H1 (cell line): ENCODE data around the gene IGFBP4. TPM values are rescaled to one million over a fixed set of nuclear protein-coding genes. Genes with fewer than 3 reads are reported as not detected.

Experiments used
- ATF2 ChIP-seq: IDR thresholded peaks from 2 replicates; pipeline ENCODE4 v1.6.1; 2012; ENCODE audit warnings: low read length, inconsistent platforms
- BACH1 ChIP-seq: IDR thresholded peaks from 2 replicates; pipeline ENCODE4 v1.6.1; 2012; ENCODE audit warnings: low read length, improper control_type of control experiment
- CEBPB ChIP-seq: IDR thresholded peaks from 2 replicates; pipeline ENCODE4 v1.6.1; 2012; ENCODE audit warnings: low read depth, low read length
- CTCF ChIP-seq, 3 experiments: IDR thresholded peaks; 1 replicate in 2 of 3; 2 replicates in 1 of 3; pipeline versions ENCODE4 v1.5.1 to v1.6.1; 2011; ENCODE audit warnings: low read length in 3 of 3, mild to moderate bottlenecking in 3 of 3, inconsistent platforms in 2 of 3, low read depth in 1 of 3, moderate library complexity in 1 of 3; ENCODE audit not compliant: insufficient read depth in 1 of 3; ENCODE audit errors: control extremely low read depth in 1 of 3
- EP300 ChIP-seq, 2 experiments: IDR thresholded peaks; 1 replicate in 1 of 2; 2 replicates in 1 of 2; pipeline ENCODE4 v1.6.1; 2011 to 2012; ENCODE audit warnings: low read depth in 2 of 2, low read length in 2 of 2, mild to moderate bottlenecking in 2 of 2, borderline replicate concordance in 1 of 2, inconsistent platforms in 1 of 2, moderate library complexity in 1 of 2
- EZH2 ChIP-seq: fragments of 200-600 bp; sonication (generic); IDR thresholded peaks from 2 replicates; pipeline ENCODE4 v1.7.1; 2012; ENCODE audit warnings: low read depth, mild to moderate bottlenecking, moderate library complexity, low read length, inconsistent platforms; ENCODE audit not compliant: severe bottlenecking
- FOSL1 ChIP-seq: IDR thresholded peaks from 2 replicates; pipeline ENCODE4 v1.6.1; 2011; ENCODE audit warnings: mild to moderate bottlenecking, low read depth, low read length, moderate library complexity; ENCODE audit not compliant: insufficient read depth
- GABPA ChIP-seq: IDR thresholded peaks from 2 replicates; pipeline ENCODE4 v1.6.1; 2011; ENCODE audit warnings: mild to moderate bottlenecking, low read length, moderate library complexity, borderline replicate concordance; ENCODE audit not compliant: insufficient read depth
- GTF2F1 ChIP-seq: IDR thresholded peaks from 2 replicates; pipeline ENCODE4 v1.6.1; 2012; ENCODE audit warnings: low read depth, low read length, improper control_type of control experiment, borderline replicate concordance
- HDAC2 ChIP-seq, 2 experiments: fragments of 300-600 bp in 1 of 2; sonication (generic) in 1 of 2; IDR thresholded peaks; 2 replicates each; pipeline ENCODE4 v1.6.1; 2011 to 2012; ENCODE audit warnings: low read depth in 2 of 2, low read length in 2 of 2, mild to moderate bottlenecking in 2 of 2, moderate library complexity in 2 of 2, borderline replicate concordance in 1 of 2, inconsistent platforms in 1 of 2
- KDM1A ChIP-seq: fragments of 200-600, 300-600 bp; sonication (generic); IDR thresholded peaks from 2 replicates; pipeline ENCODE4 v1.7.1; 2016; ENCODE audit warnings: mild to moderate bottlenecking, low read length, borderline replicate concordance
- KDM5A ChIP-seq: fragments of 200-600 bp; IDR thresholded peaks from 2 replicates; pipeline ENCODE4 v1.7.1; 2012; ENCODE audit warnings: mild to moderate bottlenecking, low read length, inconsistent platforms, mixed read lengths
- MAFK ChIP-seq: IDR thresholded peaks from 2 replicates; pipeline ENCODE4 v1.6.1; 2012; ENCODE audit warnings: low read depth, mild to moderate bottlenecking, improper control_type of control experiment, low read length
- PHF8 ChIP-seq: fragments of 200-600 bp; sonication (generic); conservative IDR thresholded peaks from 2 replicates; pipeline ENCODE4 v1.7.1; 2012; ENCODE audit warnings: low read depth, mild to moderate bottlenecking, inconsistent platforms, low read length, moderate library complexity
- POLR2AphosphoS5 ChIP-seq: IDR thresholded peaks from 2 replicates; pipeline ENCODE4 v1.6.1; 2011; ENCODE audit warnings: low read depth, low read length
- RBBP5 ChIP-seq: IDR thresholded peaks from 2 replicates; pipeline ENCODE4 v1.7.1; 2012; ENCODE audit warnings: low read depth, mild to moderate bottlenecking, inconsistent platforms, low read length, moderate library complexity, borderline replicate concordance
- TAF7 ChIP-seq: optimal IDR thresholded peaks from 2 replicates; pipeline ENCODE3; 2011; ENCODE audit warnings: low read depth, mild to moderate bottlenecking, inconsistent platforms, low read length, moderate library complexity, borderline replicate concordance
- ZNF274 ChIP-seq: IDR thresholded peaks from 2 replicates; pipeline ENCODE4 v1.7.0; 2012; ENCODE audit warnings: low read length, borderline replicate concordance; ENCODE audit errors: extremely low read depth
- polyA plus RNA-seq, 7 experiments: library from polyadenylated mRNA; depleted of rRNA in 3 of 7; stranded (reverse) in 5 of 7; unstranded in 2 of 7; fragments of >200 nt in 5 of 7; fragments of 200-250 nt in 2 of 7; gene quantifications; 1 replicate in 5 of 7; 2 replicates in 1 of 7; 4 replicates in 1 of 7; pipeline versions ENCODE4 v1.2.1 to v1.2.3, GENCODE V29; 2011 to 2013; ENCODE audit warnings: missing spikeins in 2 of 7, mixed read lengths in 2 of 7
- total RNA-seq: library from RNA; stranded (reverse); fragmentation: NEBNext Ultra II Directional; extraction: Animal tissue kit (Norgen Biotek cat#: 25700); gene quantifications from 2 replicates; pipeline ENCODE4 v1.2.1, GENCODE V29; 2021

IGFBP4 gene
- total and polyA plus RNA-seq, 2 of the 8 experiments (the other 6 are each of a cell fraction or from before 2014, with no cell fraction given), result 85.5 to 105 TPM

GRCh38 chr17:40443196-40443987 lies at the start of gene IGFBP4 (continued):
- no peak for TF ChIP-seq EZH2
- no peak for TF ChIP-seq MAFK
- TF ChIP-seq PHF8, result peak; percentile 63
- peak; percentile 83 for TF ChIP-seq CEBPB
- TF ChIP-seq HDAC2 (IDR thresholded peaks at IDR 0.05; ENCODE audit: borderline replicate concordance in 1 of 2, low read depth in 2 of 2, low read length in 2 of 2), result 0 out of 4 replicates have a peak, but pooled peaks of 1 of the 2 experiments have one; percentile 41
- TF ChIP-seq EP300 (IDR thresholded peaks at IDR 0.05; ENCODE audit: borderline replicate concordance in 1 of 2, low read depth in 2 of 2, low read length in 2 of 2), result no peak
- TF ChIP-seq POLR2AphosphoS5, result peak; percentile 72
- no peak for TF ChIP-seq GABPA
- TF ChIP-seq KDM5A, result no peak
- no peak for TF ChIP-seq TAF7
- no peak for TF ChIP-seq ZNF274
- no peak for TF ChIP-seq GTF2F1
- peak; percentile 84; the same call in 1 of the 2 replicates for TF ChIP-seq KDM1A
- TF ChIP-seq CTCF (IDR thresholded peaks at IDR 0.05; ENCODE audit: control extremely low read depth in 1 of 3, insufficient read depth in 1 of 3, low read depth in 1 of 3, low read length in 3 of 3), result peak; percentile 46 to 58 (median 57)
- no peak for TF ChIP-seq ATF2
- TF ChIP-seq BACH1, result no peak
- no peak for TF ChIP-seq FOSL1
- TF ChIP-seq RBBP5, result peak; percentile 81; the same call in 1 of the 2 replicates
